GM12801 (cell line): Measurements from ENCODE around the gene C15orf62.

Experiments
- TF ChIP-seq, protein P1 (sequence below): IDR thresholded peaks from one replicate; pipeline ENCODE4 v1.5.1; 2011; ENCODE audit warnings: control low read depth; ENCODE audit not compliant: insufficient read length; ENCODE audit errors: extremely low read depth

C15orf62 gene

DNA sequence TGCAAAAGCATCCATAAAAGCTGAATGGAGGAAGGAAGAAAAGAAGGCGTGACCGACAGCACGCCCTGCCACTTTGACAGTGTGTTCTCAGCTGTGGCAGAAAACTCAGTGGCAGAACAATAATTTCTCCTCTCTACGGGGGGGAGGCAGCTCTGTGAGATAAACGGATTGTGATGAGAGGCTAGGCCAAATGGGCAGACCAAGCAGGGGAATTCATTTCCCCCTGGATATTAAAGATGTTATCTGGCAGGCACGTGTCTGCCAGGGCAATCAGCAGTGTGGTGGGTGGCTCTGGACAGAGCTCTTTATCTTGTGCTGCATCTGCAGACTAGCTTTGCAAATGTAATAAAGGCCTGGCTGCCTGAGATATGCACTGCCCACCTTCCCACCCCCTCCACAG is 12.8 kb upstream of the C15orf62 start:
- TF ChIP-seq, protein P1, sequence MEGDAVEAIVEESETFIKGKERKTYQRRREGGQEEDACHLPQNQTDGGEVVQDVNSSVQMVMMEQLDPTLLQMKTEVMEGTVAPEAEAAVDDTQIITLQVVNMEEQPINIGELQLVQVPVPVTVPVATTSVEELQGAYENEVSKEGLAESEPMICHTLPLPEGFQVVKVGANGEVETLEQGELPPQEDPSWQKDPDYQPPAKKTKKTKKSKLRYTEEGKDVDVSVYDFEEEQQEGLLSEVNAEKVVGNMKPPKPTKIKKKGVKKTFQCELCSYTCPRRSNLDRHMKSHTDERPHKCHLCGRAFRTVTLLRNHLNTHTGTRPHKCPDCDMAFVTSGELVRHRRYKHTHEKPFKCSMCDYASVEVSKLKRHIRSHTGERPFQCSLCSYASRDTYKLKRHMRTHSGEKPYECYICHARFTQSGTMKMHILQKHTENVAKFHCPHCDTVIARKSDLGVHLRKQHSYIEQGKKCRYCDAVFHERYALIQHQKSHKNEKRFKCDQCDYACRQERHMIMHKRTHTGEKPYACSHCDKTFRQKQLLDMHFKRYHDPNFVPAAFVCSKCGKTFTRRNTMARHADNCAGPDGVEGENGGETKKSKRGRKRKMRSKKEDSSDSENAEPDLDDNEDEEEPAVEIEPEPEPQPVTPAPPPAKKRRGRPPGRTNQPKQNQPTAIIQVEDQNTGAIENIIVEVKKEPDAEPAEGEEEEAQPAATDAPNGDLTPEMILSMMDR, result no peak

DNA sequence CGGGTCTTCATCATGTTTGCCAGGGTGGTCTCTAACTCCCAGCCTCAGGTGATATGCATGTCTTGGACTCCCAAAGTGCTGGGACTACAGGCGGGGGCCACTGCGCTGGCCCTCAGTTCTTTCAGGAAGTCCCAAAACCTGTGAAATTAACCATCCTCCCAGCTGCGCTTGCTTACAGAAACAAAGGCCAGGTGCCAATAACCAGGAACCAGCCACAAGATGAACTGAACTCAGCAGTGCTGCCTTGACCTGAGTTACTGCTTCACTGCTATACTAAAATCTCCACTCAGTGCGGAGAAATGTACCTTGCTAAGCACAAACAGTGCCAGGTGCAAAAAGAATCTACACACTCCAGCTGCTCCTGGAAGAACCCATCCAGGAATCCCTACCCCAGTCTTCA is 9.8 kb upstream of the C15orf62 start:
- TF ChIP-seq, protein P1, result no peak

- TF ChIP-seq, protein P1, result no peak
These were observed 6.6 kb upstream of the C15orf62 start for GRCh38 chr15:40762919-40763800.

GRCh38 chr15:40763801-40764628 is 5.8 kb upstream of the C15orf62 start, which contains the start of gene GCHFR:
Gene GCHFR, plus strand, starts transcription at chr15:40764068. Its CDS starts 113 bp downstream, at chr15:40764181.
- TF ChIP-seq, protein P1, result no peak

GRCh38 chr15:40764629-40765103 is 5.1 kb upstream of the C15orf62 start:
- TF ChIP-seq, protein P1, result no peak

- TF ChIP-seq, protein P1, result no peak
These were observed 3.5 kb upstream of the C15orf62 start for GRCh38 chr15:40766194-40766815.
